HG02623 (cell line): ENCODE data around the gene TAF15.

Source experiments
- ATAC-seq: cut with Tn5 transposase; IDR thresholded peaks from one replicate; pipeline ENCODE4 v1.9.1; 2021; ENCODE audit warnings: moderate library complexity; ENCODE audit not compliant: unreplicated experiment

Gene TAF15

GRCh38 chr17:35786941-35787432 lies 22.3 kb upstream of the TAF15 start:
- no peak for ATAC-seq

DNA sequence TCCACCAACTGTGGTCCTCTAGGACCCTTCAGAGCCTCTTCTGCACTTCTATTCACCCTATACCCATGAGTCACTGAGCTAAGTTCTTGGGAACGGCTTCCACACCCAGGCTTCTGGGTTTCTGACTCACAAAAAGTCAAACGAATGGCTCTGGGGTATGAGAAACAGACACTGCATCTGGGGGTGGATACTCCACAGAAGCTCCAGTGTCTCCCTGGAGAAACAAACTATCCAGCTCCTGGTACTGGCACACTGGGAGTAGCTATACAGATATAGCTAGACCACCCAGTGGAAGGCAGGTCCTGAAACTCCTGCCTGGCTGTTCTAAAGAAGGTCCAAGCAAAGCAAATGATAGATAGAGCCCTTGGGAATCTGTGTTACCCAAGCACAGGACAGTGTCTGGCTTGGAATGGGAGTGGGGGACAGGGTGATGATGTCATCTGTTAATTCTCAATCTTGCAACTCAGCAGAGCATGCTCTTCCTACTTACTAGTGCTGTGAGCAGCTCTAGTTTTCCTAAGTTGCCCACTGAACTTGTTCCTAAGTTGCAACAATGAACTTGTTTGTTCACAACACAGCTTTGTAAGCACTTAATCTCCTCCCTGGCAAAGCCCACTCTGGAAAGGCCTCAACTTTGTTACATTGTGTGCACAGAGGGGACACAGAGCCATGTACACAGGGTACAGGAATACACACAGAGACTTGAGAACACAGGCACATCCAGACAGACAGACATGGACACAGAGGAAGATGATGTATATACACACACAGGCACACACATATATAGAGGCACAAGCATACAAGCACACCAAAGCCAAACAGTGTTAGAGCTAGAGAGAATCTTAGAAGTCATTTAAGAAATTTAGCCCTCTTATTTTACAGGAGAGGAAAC lies 20.6 kb upstream of the TAF15 start:
- no peak for ATAC-seq

- ATAC-seq: no peak
Observed at GRCh38 chr17:35790841-35791240, 18.4 kb upstream of the TAF15 start.

DNA sequence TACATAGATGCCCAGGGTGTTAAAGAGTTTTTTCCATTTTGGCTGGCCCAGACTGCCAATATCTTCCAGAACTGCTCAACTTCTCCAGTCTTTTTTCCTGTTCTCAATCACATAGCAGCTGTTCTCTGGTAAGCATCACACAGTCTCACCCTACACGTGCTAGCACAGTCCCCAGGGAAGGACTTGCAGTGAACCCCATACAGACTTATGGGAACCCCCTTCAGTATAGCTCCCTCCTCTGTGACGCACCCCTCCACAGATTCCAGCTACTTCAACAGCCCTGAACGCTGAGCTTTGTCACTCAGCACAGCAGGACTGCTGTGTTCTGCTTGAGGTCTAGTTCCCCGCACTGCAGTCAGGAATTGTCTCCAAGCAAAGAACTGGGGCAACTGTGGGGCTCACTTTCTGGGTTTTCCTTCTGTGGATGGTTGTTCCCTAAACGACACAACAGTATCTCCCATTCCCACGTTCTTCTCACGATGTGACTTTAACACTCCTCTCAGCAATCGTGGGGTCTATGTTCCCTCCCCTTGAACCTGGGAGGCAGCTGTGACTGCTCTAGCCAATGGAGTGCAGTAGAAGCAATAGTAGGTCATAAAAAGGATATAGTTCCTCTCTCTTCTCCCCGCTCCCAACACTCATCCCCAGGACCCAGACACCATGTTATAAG lies 17.5 kb upstream of the TAF15 start:
- no peak for ATAC-seq

DNA sequence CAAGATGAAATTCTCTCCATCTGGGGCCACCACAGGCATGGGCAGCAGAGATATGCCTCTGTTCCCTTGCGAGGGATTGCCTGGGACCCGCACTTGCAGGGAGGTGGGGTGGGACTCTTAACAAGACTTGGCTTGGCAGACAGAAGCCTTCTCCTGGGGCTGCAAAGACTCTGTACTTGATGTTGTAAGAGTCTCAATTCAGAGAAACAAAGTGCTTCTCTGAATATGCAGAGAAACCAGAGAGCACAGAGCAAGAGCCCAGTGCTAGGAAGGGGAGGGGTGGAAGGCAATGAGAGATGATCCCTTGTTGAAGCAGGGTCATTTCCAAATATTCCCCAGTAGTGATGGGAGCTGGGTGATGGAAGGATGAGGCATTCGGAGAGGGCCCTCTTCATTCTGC lies 16.0 kb upstream of the TAF15 start:
- ATAC-seq: no peak

- ATAC-seq: no peak
Observed at GRCh38 chr17:35795007-35795870, 14.0 kb upstream of the TAF15 start, which contains the start of gene MMP28. TSS of gene MMP28 (minus strand) at chr17:35795641. CDS start at chr17:35795377, 264 bp downstream.

DNA sequence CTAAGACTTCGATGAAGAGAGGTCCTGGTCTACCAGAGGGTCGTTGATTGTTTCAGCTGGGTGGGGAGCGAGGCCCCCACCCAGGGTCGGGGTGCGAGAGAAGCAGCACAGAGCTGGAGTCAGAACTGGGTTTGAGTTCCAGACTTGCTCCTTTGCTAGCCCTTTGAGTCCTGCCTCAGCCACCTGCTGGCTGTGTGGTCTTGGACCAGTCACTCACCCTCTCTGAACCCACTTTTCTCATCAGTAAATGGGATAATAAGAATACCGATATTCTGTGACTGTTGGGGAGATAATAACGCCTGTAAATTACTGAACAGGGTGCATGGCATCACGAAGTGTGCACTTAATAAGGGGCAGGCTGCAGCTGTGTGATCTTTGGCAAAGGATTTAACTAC lies 13.4 kb upstream of the TAF15 start:
- no peak for ATAC-seq

- no peak for ATAC-seq
Observed at GRCh38 chr17:35796942-35797341, 12.3 kb upstream of the TAF15 start.

DNA sequence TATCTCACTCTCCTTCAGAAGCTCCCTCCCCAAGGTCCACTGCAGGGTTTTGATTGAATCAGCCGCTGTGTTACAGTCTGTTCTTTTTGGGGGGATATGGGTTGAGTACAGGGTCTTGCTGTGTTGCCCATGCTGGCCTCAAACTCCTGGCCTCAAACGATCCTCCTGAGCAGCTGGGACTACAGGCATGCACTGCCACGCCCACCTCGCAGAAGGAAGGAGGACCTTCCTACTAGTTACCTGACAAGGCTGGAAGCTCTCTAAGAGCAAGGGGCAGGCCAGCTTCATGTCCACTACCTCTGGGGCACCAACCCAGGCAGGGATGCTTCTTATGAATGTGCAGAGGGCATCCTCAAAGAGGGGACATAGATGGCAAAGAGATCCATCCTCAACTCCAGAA lies 11.9 kb upstream of the TAF15 start:
- ATAC-seq: no peak

DNA sequence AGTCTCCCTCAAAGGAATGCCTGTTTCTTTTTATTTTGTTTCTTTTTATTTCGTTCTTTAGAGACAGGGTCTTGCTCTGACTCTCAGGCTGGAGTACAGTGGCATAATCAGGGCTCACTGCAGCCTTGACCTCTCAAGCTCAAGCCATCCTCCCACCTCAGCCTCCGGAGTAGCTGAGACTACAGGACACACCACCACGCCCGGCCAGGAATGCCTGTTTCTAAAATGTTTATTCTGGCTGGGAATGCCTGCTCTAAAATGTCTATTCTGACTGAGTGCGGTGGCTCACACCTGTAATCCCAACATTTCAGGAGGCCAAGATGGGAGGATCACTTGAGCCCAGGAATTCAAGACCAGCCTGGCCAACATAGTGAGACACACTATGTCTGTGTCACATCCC lies 11.4 kb upstream of the TAF15 start:
- no peak for ATAC-seq

DNA sequence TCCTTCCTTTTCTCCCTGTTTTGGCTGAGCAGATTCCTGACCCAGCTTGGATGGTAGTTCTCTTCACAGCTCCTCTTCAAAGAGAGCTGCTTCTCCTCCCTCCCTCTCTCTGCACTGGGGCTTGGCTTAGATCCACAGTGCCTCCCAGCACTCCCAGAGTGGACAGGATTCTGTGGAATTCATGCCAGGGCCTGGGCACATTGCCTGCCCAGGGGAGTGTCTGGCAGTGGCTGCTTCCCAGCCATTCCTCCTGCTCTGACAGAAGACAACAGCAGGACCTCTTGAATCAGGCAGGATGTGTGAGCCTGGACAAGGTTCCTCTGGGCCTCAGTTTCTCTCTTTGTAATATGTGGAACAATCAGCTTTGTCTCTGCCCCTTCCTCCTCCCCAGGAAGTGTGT lies 9.3 kb upstream of the TAF15 start:
- ATAC-seq: no peak

- no peak for ATAC-seq
Observed at GRCh38 chr17:35801583-35802224, 7.6 kb upstream of the TAF15 start.

GRCh38 chr17:35804658-35805192 lies 4.6 kb upstream of the TAF15 start:
- no peak for ATAC-seq

- ATAC-seq: no peak
Observed at GRCh38 chr17:35807371-35808144, 1.7 kb upstream of the TAF15 start.

GRCh38 chr17:35808240-35808961 lies 883 bp upstream of the TAF15 start:
- ATAC-seq: no peak

DNA sequence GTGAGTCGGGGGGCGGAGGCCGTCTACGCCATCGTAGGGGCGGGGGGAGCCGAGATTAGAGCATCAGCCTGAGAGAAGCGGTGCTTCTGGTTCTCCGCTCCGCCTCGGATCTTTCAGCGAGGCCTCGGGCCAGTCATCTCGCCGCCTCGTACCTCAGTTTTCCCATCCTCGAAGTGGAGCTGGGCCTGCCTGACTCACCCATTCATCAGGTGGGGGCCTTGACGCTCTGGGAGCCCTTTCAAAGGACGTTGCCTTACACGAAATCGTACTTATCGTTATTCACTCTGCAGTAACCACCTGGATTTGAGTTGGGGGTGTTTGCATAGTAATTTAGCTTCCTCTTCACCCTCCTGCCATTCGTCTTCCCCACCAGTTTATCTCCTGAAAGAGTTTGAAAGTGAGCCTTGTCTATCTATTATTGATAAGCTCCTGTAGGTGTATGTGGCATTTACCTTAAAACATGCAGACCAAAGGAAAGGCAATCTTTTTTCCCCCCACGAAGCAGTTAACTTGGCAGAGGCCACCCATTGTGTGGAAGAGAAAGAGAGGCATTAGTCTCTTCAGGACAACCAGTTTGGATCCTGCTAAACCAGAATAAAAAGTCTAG lies 674 bp downstream of the TAF15 start:
- ATAC-seq: no peak

DNA sequence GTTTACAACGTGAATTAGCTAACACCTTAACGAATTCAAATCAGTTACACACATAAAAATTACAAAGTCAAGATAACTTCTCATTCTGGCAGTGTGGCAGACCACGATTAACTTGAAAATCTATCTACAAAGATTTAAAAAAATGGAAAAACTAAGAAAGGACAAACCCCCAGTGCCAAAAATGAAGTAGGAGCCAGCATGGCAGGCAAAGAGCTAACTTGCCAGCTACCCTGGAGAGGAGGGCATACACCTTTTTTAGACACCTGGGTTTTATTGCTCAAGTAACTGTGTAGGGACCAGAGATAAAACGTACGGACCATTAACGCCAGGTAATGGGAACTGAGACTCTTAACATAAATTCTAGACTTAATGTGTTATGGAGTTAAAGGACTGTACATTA lies 2.5 kb downstream of the TAF15 start:
- ATAC-seq: no peak

- no peak for ATAC-seq
Observed at GRCh38 chr17:35812456-35812855, 3.2 kb downstream of the TAF15 start.

- no peak for ATAC-seq
Observed at GRCh38 chr17:35816723-35817122, 7.4 kb downstream of the TAF15 start.
